SU-DHL-6 (cell line): ENCODE data around the gene OTUD4.
A peak's percentile ranks its signal among the peaks of the same experiment; 100 is the strongest.

ENCODE experiments used
- H2AFZ ChIP-seq: fragments of 200-600 bp; sonication (generic); 2 replicates; pipeline ENCODE4 v1.6.1; 2014; ENCODE audit warnings: low read depth, mild to moderate bottlenecking, moderate library complexity, mixed read lengths, antibody characterized with exemption, low read length; ENCODE audit not compliant: severe bottlenecking
- H3F3A ChIP-seq: fragments of 200-600 bp; shearing (Covaris generic); 2 replicates; pipeline ENCODE4 v1.6.0; 2016; ENCODE audit warnings: antibody characterized with exemption, mild to moderate bottlenecking; ENCODE audit not compliant: insufficient read depth
- H3K27ac ChIP-seq: fragments of 200-600 bp; sonication (generic); 2 replicates; pipeline ENCODE4 v1.5.1; 2016; ENCODE audit warnings: low read depth, mild to moderate bottlenecking, low read length, moderate library complexity, mixed read lengths
- H3K27me3 ChIP-seq: fragments of 200-600 bp; sonication (generic), shearing (Covaris generic); 2 replicates; pipeline ENCODE4 v1.6.0; 2014; ENCODE audit warnings: mild to moderate bottlenecking, low read length
- H3K36me3 ChIP-seq: fragments of 200-600 bp; sonication (generic); 2 replicates; pipeline ENCODE4 v1.6.1; 2014; ENCODE audit warnings: mild to moderate bottlenecking, low read length, mixed read lengths
- H3K4me2 ChIP-seq: fragments of 300-600, 200-600 bp; shearing (Covaris generic), sonication (generic); 2 replicates; pipeline ENCODE4 v1.6.0; 2014; ENCODE audit warnings: low read length, low read depth, mild to moderate bottlenecking; ENCODE audit not compliant: poor library complexity, severe bottlenecking
- H3K4me3 ChIP-seq: fragments of 200-600 bp; sonication (generic); 2 replicates; pipeline ENCODE4 v1.5.1; 2014; ENCODE audit warnings: antibody characterized with exemption, low read length, mild to moderate bottlenecking, mixed read lengths; ENCODE audit not compliant: insufficient read depth, poor library complexity, severe bottlenecking
- H3K79me2 ChIP-seq: fragments of 200-600 bp; sonication (generic); 2 replicates; pipeline ENCODE4 v1.6.1; 2014; ENCODE audit warnings: mild to moderate bottlenecking, low read length, moderate library complexity; ENCODE audit not compliant: insufficient read depth
- H3K9ac ChIP-seq: fragments of 200-600 bp; sonication (generic); 2 replicates; pipeline ENCODE4 v1.7.0; 2014; ENCODE audit warnings: mild to moderate bottlenecking, low read length
- H3K9me2 ChIP-seq: fragments of 200-600 bp; sonication (generic); replicated peaks from 2 replicates; pipeline ENCODE4 v1.6.1; 2014; ENCODE audit warnings: low read length; ENCODE audit not compliant: insufficient read depth
- H3K9me3 ChIP-seq: fragments of 200-600 bp; sonication (generic); 2 replicates; pipeline ENCODE4 v1.6.1; 2014; ENCODE audit warnings: low read length, mixed read lengths; ENCODE audit not compliant: insufficient read depth
- H4K20me1 ChIP-seq: fragments of 200-600 bp; sonication (generic); 2 replicates; pipeline ENCODE4 v1.6.1; 2014; ENCODE audit warnings: low read depth, mild to moderate bottlenecking, antibody characterized with exemption, low read length, moderate library complexity, mixed read lengths
- EZH2phosphoT487 ChIP-seq: fragments of 200-600 bp; sonication (generic), shearing (Covaris generic); conservative IDR thresholded peaks from 2 replicates; pipeline ENCODE4 v1.6.1; 2018; ENCODE audit warnings: mild to moderate bottlenecking, antibody characterized with exemption, low read length, moderate library complexity, mixed read lengths
- TF ChIP-seq, protein P1 (sequence below): fragments of 200-600 bp; sonication (generic); IDR thresholded peaks from one replicate; pipeline ENCODE4 v1.5.1; 2017; ENCODE audit warnings: antibody characterized with exemption, mild to moderate bottlenecking, low read length, moderate library complexity; ENCODE audit not compliant: insufficient read depth, poor library complexity, severe bottlenecking

The OTUD4 gene

DNA sequence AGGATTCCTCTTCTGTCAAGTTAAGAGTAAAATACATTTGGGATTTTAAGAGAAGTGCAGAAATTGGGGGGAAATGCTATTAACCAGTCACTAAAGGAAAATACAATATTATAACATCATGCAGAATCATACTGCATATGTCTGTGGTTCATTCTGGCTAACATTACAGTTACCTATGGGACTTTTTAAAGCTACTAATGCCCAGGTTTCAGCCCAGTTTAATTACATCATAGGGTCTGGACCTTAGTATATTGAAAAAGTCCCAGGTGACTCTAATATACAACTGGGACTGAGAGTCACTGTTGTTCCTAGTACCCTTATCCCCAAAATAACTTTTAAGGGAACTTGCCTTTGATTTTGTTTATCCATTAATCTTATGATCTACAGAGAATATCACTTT is 72.3 kb downstream of the OTUD4 start:
- Histone ChIP-seq H3K9me3 (no peaks in the 10 kb centered on the region), H3K36me3 (peaks cover 87% of the 10 kb centered on the region), H3K9me2 (no peaks in the 10 kb centered on the region), H3K4me3 (no peak overlapping the region), H3K27ac (no peak overlapping the region), H3K4me2 (no peak overlapping the region), H3F3A (peaks cover 10% of the 10 kb centered on the region; the same call in 1 of the 2 replicates), H3K27me3 (no peaks in the 10 kb centered on the region), H4K20me1 (peaks cover 13% of the 10 kb centered on the region; the same call in 1 of the 2 replicates), H2AFZ (no peak overlapping the region), H3K9ac (no peak overlapping the region), H3K79me2 (peaks cover 33% of the 10 kb centered on the region)
- no peak for TF ChIP-seq EZH2phosphoT487
- TF ChIP-seq, protein P1, sequence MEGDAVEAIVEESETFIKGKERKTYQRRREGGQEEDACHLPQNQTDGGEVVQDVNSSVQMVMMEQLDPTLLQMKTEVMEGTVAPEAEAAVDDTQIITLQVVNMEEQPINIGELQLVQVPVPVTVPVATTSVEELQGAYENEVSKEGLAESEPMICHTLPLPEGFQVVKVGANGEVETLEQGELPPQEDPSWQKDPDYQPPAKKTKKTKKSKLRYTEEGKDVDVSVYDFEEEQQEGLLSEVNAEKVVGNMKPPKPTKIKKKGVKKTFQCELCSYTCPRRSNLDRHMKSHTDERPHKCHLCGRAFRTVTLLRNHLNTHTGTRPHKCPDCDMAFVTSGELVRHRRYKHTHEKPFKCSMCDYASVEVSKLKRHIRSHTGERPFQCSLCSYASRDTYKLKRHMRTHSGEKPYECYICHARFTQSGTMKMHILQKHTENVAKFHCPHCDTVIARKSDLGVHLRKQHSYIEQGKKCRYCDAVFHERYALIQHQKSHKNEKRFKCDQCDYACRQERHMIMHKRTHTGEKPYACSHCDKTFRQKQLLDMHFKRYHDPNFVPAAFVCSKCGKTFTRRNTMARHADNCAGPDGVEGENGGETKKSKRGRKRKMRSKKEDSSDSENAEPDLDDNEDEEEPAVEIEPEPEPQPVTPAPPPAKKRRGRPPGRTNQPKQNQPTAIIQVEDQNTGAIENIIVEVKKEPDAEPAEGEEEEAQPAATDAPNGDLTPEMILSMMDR, result no peak

DNA sequence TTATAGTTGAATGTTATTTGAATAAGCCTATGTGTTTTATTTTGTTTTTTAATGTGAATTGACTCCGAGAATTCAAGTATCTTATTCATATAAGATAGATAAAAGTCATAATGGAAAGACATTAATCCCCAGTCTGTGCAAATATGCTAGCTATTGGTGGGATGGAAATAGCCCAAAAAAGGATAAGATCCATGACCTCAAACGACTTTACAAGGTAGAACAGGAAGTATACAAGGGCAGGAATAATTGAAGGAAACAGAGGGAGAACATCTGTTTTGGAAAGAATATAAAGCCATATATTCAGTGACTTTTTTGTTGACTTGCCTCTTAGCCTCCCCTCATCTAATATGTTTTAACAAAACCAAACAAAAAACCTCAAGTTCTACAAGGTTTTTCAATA is 73.3 kb downstream of the OTUD4 start:
- Histone ChIP-seq H3K36me3 (peaks cover 77% of the 10 kb centered on the region), H4K20me1 (peaks cover 16% of the 10 kb centered on the region; the same call in 1 of the 2 replicates), H3K9ac (no peak overlapping the region)

DNA sequence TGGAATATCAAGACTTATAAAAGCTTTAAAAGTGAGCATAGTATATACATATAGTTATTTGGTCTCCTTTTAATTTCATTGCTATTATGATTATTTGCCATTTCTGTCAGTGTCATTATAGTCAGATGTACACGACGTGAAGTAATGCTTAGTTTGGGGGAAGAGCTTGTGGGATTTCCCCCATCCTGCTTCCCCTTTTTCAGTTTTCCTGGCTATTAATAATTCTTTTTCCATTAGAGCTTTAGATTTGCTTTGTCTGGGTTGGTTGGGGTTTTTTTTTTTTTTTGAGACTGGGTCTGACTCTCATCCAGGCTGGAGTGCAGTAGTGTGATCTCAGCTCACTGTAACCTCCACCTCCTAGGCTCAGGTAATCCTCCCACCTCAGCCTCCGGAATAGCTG is 76.9 kb downstream of the OTUD4 start:
- Histone ChIP-seq H3F3A (peaks cover 10% of the 10 kb centered on the region; the same call in 1 of the 2 replicates), H3K9ac (no peak overlapping the region), H3K36me3 (peaks cover 51% of the 10 kb centered on the region), H2AFZ (no peak overlapping the region), H3K9me3 (no peaks in the 10 kb centered on the region), H3K9me2 (no peaks in the 10 kb centered on the region), H3K4me2 (peak overlapping the region; percentile 97), H3K27ac (no peak overlapping the region), H3K4me3 (no peak overlapping the region), H3K79me2 (peaks cover 74% of the 10 kb centered on the region), H4K20me1 (peaks cover 39% of the 10 kb centered on the region; the same call in 1 of the 2 replicates), H3K27me3 (no peaks in the 10 kb centered on the region)
- TF ChIP-seq EZH2phosphoT487, result no peak
- TF ChIP-seq, protein P1, result no peak

More for the DNA sequence above, 73.3 kb downstream of the OTUD4 start:
- H3K9me2 ChIP-seq, result no peaks in the 10 kb centered on the region
- H3K4me3 ChIP-seq, result no peak overlapping the region
- peaks cover 43% of the 10 kb centered on the region for H3K79me2 ChIP-seq
- H3F3A ChIP-seq, result peaks cover 10% of the 10 kb centered on the region; the same call in 1 of the 2 replicates
- H2AFZ ChIP-seq, result no peak overlapping the region
- TF ChIP-seq, protein P1, result no peak
- TF ChIP-seq EZH2phosphoT487, result no peak
- no peak overlapping the region for H3K4me2 ChIP-seq
- H3K27ac ChIP-seq, result no peak overlapping the region
- no peaks in the 10 kb centered on the region for H3K27me3 ChIP-seq
- H3K9me3 ChIP-seq, result no peaks in the 10 kb centered on the region

DNA sequence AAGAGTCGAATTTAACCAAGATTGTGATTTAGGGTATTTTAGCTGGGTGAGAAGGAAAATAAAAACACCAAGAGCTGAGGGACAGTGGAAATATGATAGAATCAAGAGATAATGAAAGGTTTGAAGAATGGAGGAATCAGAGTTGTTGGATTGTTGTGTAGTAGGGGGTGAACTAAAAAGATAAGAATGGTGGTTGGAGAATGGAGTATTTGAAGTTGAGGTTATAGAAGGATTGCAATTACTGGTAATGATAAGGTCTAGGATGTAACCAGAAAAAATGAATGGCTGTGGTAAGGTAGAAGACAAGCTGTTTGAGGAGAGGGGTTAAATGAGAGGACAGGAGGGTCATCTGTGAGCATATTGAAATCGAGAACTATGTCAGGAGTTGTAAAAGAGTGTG is 77.8 kb downstream of the OTUD4 start:
- no peaks in the 10 kb centered on the region for H3K9me3 ChIP-seq
- H3K27ac ChIP-seq, result no peak overlapping the region
- H4K20me1 ChIP-seq, result peaks cover 39% of the 10 kb centered on the region; the same call in 1 of the 2 replicates
- TF ChIP-seq EZH2phosphoT487, result no peak
- TF ChIP-seq, protein P1, result no peak
- peak overlapping the region; percentile 97 for H3K4me2 ChIP-seq
- H3F3A ChIP-seq, result peaks cover 6% of the 10 kb centered on the region; the same call in 1 of the 2 replicates
- H3K79me2 ChIP-seq, result peaks cover 81% of the 10 kb centered on the region
- no peak overlapping the region for H3K4me3 ChIP-seq
- H2AFZ ChIP-seq, result no peak overlapping the region
- H3K9me2 ChIP-seq, result no peaks in the 10 kb centered on the region
- H3K27me3 ChIP-seq, result no peaks in the 10 kb centered on the region
- no peak overlapping the region for H3K9ac ChIP-seq
- H3K36me3 ChIP-seq, result peaks cover 42% of the 10 kb centered on the region
